Glutamatergic neuron (in vitro differentiated cells): ENCODE measurements around the gene KRTAP10-12. TPM values are rescaled to one million over a fixed set of nuclear protein-coding genes. Genes with fewer than 3 reads are reported as not detected.

Experiments used
- DNase-seq: peaks from one replicate; pipeline ENCODE4 v3.0.0; 2022
- H3K27ac Mint-ChIP-seq: one replicate; pipeline ENCODE4 v1.8.0; 2020; ENCODE audit warnings: mild to moderate bottlenecking, mixed read lengths, inconsistent platforms; ENCODE audit not compliant: unreplicated experiment
- H3K27me3 Mint-ChIP-seq: one replicate; pipeline ENCODE4 v1.8.0; 2020; ENCODE audit warnings: mild to moderate bottlenecking, moderate library complexity, mixed read lengths, inconsistent platforms; ENCODE audit not compliant: unreplicated experiment
- H3K36me3 Mint-ChIP-seq: one replicate; pipeline ENCODE4 v1.8.0; 2020; ENCODE audit warnings: mild to moderate bottlenecking, mixed read lengths, inconsistent platforms; ENCODE audit not compliant: unreplicated experiment
- H3K4me1 Mint-ChIP-seq: one replicate; pipeline ENCODE4 v1.8.0; 2020; ENCODE audit warnings: mild to moderate bottlenecking, low read depth, mixed read lengths, inconsistent platforms; ENCODE audit not compliant: unreplicated experiment
- H3K4me3 Mint-ChIP-seq: one replicate; pipeline ENCODE4 v1.8.0; 2020; ENCODE audit warnings: mild to moderate bottlenecking, mixed read lengths, inconsistent platforms; ENCODE audit not compliant: unreplicated experiment
- H3K9me3 Mint-ChIP-seq: one replicate; pipeline ENCODE4 v1.8.0; 2020; ENCODE audit warnings: mild to moderate bottlenecking, moderate library complexity, mixed read lengths, inconsistent platforms; ENCODE audit not compliant: unreplicated experiment
- total RNA-seq: library from RNA; stranded (reverse); fragmentation: NEBNext Ultra II Directional; extraction: Animal tissue kit (Norgen Biotek cat#: 25700); gene quantifications from one replicate; pipeline ENCODE4 v1.2.1, GENCODE V29; 2021; ENCODE audit not compliant: unreplicated experiment
- TF ChIP-seq, protein P1 (sequence below): fragments of 200-600 bp; sonication (generic); IDR thresholded peaks from one replicate; pipeline ENCODE4 v1.5.0; 2021; ENCODE audit not compliant: partially characterized antibody, unreplicated experiment

The KRTAP10-12 gene
- total RNA-seq, 1 donor from 2014 or later = not detected

DNA sequence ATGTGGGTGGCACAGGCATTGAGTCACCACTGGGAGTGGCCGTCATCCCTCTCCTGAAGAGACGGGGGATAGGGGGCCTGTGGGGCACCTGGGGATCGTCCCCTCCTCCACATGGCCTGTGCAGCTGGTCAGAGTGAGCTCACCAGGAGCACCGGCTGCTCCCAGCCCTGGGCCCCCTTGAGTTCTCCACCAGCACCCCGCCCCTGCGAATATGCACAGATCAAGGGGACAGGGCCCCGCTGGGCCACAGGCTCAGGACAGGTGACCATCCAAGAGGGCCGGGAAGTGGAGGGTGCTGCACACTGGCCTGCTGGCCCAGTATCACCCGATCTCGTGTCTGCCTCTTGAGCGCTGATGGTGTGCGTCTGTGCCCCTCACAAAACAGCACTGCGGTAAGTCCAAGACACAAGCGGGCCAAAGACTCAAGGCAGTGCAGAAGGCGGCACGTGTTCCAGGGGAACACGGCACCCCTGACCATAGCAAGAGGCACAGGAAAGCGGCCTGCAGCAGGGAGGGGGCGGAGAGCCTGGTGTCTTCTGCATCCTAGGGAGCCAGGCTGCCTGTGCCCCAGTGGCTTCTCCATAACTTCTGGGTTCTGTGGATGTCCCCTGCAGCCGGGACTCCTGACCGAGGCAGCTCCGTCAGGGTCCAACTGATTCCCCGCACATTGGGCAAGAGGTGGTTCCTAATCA is 32.5 kb downstream of the KRTAP10-12 start:
- Mint-ChIP-seq H3K9me3 (peaks cover 9% of the 10 kb centered on the region), H3K27ac (no peak overlapping the region), H3K36me3 (peaks cover 19% of the 10 kb centered on the region), H3K4me1 (peaks cover 5% of the 10 kb centered on the region), H3K27me3 (peaks cover 4% of the 10 kb centered on the region), H3K4me3 (no peak overlapping the region)
- DNase-seq = no peak
- TF ChIP-seq, protein P1, sequence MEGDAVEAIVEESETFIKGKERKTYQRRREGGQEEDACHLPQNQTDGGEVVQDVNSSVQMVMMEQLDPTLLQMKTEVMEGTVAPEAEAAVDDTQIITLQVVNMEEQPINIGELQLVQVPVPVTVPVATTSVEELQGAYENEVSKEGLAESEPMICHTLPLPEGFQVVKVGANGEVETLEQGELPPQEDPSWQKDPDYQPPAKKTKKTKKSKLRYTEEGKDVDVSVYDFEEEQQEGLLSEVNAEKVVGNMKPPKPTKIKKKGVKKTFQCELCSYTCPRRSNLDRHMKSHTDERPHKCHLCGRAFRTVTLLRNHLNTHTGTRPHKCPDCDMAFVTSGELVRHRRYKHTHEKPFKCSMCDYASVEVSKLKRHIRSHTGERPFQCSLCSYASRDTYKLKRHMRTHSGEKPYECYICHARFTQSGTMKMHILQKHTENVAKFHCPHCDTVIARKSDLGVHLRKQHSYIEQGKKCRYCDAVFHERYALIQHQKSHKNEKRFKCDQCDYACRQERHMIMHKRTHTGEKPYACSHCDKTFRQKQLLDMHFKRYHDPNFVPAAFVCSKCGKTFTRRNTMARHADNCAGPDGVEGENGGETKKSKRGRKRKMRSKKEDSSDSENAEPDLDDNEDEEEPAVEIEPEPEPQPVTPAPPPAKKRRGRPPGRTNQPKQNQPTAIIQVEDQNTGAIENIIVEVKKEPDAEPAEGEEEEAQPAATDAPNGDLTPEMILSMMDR = no peak

DNA sequence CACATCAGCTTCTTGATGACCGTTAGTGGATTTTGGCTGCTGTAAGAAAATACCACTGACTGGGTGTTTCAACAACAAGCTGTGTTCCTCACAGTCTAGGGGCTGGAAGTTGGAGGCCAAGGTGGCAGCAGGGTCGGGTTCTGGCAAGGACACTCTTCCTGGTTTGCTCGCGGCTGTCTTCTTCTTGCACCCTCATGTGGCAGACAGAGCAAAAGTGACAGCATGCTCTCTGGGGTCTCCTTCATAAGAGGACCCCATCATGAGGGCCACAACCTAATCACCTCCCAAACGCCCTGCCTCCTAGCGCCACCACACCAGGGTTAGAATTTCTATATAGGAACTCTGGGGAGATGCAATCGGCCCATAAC is 33.0 kb downstream of the KRTAP10-12 start:
- Mint-ChIP-seq H3K27ac (no peak overlapping the region), H3K4me3 (no peak overlapping the region), H3K9me3 (peaks cover 9% of the 10 kb centered on the region), H3K4me1 (peaks cover 5% of the 10 kb centered on the region), H3K36me3 (peaks cover 19% of the 10 kb centered on the region), H3K27me3 (peaks cover 4% of the 10 kb centered on the region)
- TF ChIP-seq, protein P1 = no peak
- no peak for DNase-seq

DNA sequence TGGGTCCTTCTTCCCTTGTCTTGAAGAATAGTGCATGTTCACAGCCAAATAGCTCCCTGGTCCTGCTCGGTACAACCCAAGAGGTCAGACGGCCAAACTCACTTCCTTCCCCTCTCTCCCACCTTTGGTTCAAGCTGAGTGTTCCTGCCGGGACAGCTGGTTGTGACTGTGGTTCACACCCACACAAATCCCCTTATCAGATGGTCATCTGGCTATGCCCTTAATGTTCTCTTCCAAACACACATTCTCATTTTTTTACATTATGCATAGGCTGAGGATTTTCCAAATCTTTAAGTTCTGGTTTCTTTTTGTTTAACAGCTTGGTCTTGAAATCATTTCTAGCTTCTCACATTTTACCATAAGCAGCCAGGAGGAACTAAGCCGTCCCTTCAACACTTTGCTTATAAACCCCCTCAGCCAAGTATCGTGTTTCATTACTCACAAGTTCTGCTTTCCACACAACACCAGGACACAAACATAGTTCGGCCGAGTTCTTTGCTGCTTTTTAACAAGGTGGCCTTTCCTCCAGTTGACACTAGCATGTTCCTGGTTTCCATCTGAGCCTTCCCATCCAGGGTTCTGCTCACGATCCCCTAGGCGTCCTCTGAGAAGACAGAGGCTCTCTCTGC is 34.1 kb downstream of the KRTAP10-12 start:
- TF ChIP-seq, protein P1 = no peak
- H3K4me1 Mint-ChIP-seq = peaks cover 4% of the 10 kb centered on the region
- H3K9me3 Mint-ChIP-seq = peaks cover 9% of the 10 kb centered on the region

DNA sequence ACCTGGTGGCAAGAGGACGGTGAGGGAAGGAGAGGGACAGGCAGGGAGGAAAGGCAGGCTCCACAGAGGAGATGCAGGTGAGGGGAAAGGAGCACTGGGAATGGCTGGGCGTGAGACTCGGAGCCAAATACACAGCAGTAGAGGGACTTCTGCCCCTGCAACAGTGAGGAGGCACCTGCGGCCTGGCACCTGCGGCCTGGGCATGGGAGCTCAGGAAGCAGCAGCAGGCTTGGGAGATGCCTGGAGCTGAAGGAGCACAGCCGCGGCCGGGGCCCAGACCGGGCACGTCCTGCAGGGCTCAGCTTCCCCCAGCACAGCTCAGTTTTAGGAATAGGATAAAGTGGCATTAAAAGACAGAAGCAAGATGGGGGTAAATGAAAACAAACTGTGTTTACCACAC is 35.3 kb downstream of the KRTAP10-12 start:
- Mint-ChIP-seq H3K4me3 (no peak overlapping the region), H3K36me3 (peaks cover 31% of the 10 kb centered on the region), H3K9me3 (peaks cover 11% of the 10 kb centered on the region), H3K27ac (peak overlapping the region; percentile 42), H3K4me1 (peaks cover 2% of the 10 kb centered on the region), H3K27me3 (peaks cover 6% of the 10 kb centered on the region)
- no peak for DNase-seq
- TF ChIP-seq, protein P1 = no peak

More for the DNA sequence above, 34.1 kb downstream of the KRTAP10-12 start:
- Mint-ChIP-seq H3K36me3 (peaks cover 24% of the 10 kb centered on the region), H3K27me3 (peaks cover 4% of the 10 kb centered on the region), H3K27ac (no peak overlapping the region), H3K4me3 (peak overlapping the region; percentile 0)
- no peak for DNase-seq

DNA sequence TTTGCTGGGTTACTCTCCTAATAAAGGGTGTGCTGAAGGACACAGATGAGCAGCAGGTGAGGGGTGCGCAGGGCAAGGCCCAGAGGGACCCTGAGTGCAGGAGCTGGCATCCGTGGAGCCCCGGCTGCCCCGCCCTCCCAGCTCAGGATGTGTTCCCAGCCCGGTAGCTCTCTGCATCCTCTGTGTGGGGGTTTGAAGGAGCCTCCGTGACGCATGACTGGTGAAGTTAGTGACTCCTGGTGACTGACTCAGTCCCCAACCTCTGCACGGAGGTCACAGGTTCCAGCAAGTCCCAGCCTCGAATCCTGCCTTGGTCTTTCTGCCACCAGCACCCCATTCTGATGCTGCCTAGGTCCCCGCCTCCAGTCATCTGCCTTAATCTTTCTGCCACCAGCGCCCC is 36.0 kb downstream of the KRTAP10-12 start:
- TF ChIP-seq, protein P1 = no peak
- Mint-ChIP-seq H3K4me1 (peaks cover 2% of the 10 kb centered on the region), H3K36me3 (peaks cover 38% of the 10 kb centered on the region), H3K9me3 (peaks cover 14% of the 10 kb centered on the region), H3K27ac (no peak overlapping the region), H3K4me3 (no peak overlapping the region), H3K27me3 (peaks cover 11% of the 10 kb centered on the region)
- DNase-seq = no peak
